PFSK-1 (cell line): Measurements from ENCODE around the gene FAM168A.

Source experiments
- POLR2AphosphoS5 ChIP-seq: IDR thresholded peaks from 2 replicates; pipeline ENCODE4 v1.6.1; 2012; ENCODE audit warnings: low read depth, mild to moderate bottlenecking, control low read depth, low read length, moderate library complexity
- SIN3A ChIP-seq: IDR thresholded peaks from 2 replicates; pipeline ENCODE4 v1.6.1; 2012; ENCODE audit warnings: mild to moderate bottlenecking, low read length, moderate library complexity, borderline replicate concordance; ENCODE audit not compliant: insufficient read depth
- TF ChIP-seq, protein P1 (sequence below), 2 experiments: IDR thresholded peaks; 2 replicates each; pipeline versions ENCODE4 v1.6.1 to v1.8.0; 2011 to 2012; ENCODE audit warnings: low read depth in 2 of 2, low read length in 2 of 2, control low read depth in 1 of 2, inconsistent platforms in 1 of 2, mild to moderate bottlenecking in 1 of 2, moderate library complexity in 1 of 2; ENCODE audit not compliant: insufficient read depth in 1 of 2

- TF ChIP-seq SIN3A (no peak), POLR2AphosphoS5 (no peak)
- TF ChIP-seq, protein P1, sequence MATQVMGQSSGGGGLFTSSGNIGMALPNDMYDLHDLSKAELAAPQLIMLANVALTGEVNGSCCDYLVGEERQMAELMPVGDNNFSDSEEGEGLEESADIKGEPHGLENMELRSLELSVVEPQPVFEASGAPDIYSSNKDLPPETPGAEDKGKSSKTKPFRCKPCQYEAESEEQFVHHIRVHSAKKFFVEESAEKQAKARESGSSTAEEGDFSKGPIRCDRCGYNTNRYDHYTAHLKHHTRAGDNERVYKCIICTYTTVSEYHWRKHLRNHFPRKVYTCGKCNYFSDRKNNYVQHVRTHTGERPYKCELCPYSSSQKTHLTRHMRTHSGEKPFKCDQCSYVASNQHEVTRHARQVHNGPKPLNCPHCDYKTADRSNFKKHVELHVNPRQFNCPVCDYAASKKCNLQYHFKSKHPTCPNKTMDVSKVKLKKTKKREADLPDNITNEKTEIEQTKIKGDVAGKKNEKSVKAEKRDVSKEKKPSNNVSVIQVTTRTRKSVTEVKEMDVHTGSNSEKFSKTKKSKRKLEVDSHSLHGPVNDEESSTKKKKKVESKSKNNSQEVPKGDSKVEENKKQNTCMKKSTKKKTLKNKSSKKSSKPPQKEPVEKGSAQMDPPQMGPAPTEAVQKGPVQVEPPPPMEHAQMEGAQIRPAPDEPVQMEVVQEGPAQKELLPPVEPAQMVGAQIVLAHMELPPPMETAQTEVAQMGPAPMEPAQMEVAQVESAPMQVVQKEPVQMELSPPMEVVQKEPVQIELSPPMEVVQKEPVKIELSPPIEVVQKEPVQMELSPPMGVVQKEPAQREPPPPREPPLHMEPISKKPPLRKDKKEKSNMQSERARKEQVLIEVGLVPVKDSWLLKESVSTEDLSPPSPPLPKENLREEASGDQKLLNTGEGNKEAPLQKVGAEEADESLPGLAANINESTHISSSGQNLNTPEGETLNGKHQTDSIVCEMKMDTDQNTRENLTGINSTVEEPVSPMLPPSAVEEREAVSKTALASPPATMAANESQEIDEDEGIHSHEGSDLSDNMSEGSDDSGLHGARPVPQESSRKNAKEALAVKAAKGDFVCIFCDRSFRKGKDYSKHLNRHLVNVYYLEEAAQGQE (IDR thresholded peaks at IDR 0.05; ENCODE audit: insufficient read depth in 1 of 2, low read depth in 2 of 2, low read length in 2 of 2): no peak
Observed at GRCh38 chr11:73390601-73391565, 207.0 kb downstream of the FAM168A start.
